ENCODE data around the gene NADK2.

DNA sequence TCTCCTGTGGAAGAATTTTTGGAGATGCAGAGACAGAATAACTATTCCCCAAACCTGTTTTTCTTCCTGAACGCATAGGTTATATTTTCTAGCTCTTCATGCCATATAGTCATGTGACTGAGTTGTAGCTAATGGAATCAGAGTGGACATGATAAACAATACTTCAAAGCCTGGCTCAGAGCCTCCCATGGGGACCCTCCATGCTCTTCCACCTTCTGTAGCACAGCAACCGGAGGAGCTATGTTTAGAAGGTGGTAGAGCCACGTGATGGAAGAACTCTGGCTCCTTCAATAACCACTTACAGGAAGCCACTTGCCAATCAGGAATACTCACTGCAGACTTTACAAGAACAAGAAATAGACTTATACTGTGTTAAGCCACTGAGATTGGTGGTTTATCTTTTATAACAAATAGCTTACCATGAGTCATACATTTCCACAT, 39.2 kb downstream of the NADK2 start:
- TF ChIP-seq, protein P1, sequence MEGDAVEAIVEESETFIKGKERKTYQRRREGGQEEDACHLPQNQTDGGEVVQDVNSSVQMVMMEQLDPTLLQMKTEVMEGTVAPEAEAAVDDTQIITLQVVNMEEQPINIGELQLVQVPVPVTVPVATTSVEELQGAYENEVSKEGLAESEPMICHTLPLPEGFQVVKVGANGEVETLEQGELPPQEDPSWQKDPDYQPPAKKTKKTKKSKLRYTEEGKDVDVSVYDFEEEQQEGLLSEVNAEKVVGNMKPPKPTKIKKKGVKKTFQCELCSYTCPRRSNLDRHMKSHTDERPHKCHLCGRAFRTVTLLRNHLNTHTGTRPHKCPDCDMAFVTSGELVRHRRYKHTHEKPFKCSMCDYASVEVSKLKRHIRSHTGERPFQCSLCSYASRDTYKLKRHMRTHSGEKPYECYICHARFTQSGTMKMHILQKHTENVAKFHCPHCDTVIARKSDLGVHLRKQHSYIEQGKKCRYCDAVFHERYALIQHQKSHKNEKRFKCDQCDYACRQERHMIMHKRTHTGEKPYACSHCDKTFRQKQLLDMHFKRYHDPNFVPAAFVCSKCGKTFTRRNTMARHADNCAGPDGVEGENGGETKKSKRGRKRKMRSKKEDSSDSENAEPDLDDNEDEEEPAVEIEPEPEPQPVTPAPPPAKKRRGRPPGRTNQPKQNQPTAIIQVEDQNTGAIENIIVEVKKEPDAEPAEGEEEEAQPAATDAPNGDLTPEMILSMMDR (tag by site-specific recombination; IDR thresholded peaks at IDR 0.05): no peak
- TF ChIP-seq ZNF658 (tag by site-specific recombination; IDR thresholded peaks at IDR 0.05): no peak
